Panc1 (cell line): ENCODE measurements around the gene LMOD1. TPM values are rescaled to one million over a fixed set of nuclear protein-coding genes. Genes with fewer than 3 reads are reported as not detected.

ENCODE experiments used
- ATAC-seq: fragments of 200-7000 bp; cut with Tn5 transposase; 2 replicates; pipeline ENCODE4 v1.9.1; 2020; ENCODE audit warnings: mild to moderate bottlenecking, moderate library complexity
- BruUV-seq: library from RNA; stranded (reverse); fragments of 400-500 nt; replicated peaks from 2 replicates; lab custom pipeline; 2021; lab: Mats Ljungman, UMichigan
- CTCF ChIA-PET: fragments of 300-600 bp; sonication (Branson Sonifier 250); formaldehyde crosslinking; loops from one replicate; lab custom pipeline; 2022; ENCODE audit warnings: antibody characterized with exemption; lab: Charles Lee
- POLR2A ChIA-PET: fragments of 300-600 bp; sonication (Branson Sonifier 250); formaldehyde crosslinking; loops from one replicate; lab custom pipeline; 2022; ENCODE audit warnings: antibody characterized with exemption; lab: Charles Lee
- DNase-seq: peaks from one replicate; pipeline ENCODE4 v3.0.0-alpha.2; 2010; ENCODE audit warnings: low read depth, low spot score
- H3K27ac ChIP-seq: 2 replicates; pipeline ENCODE4 v1.5.1; 2011; ENCODE audit warnings: mild to moderate bottlenecking, low read length, inconsistent platforms
- H3K27me3 ChIP-seq: fragments of 200-500 bp; sonication (Bioruptor generic); 2 replicates; pipeline ENCODE4 v1.6.0; 2014; ENCODE audit warnings: low read length, inconsistent platforms; ENCODE audit not compliant: control insufficient read depth, insufficient read depth
- H3K36me3 ChIP-seq: fragments of 200-500 bp; sonication (Bioruptor generic); 2 replicates; pipeline ENCODE4 v1.5.1; 2014; ENCODE audit warnings: inconsistent platforms, mild to moderate bottlenecking, low read length, moderate library complexity; ENCODE audit not compliant: control insufficient read depth, insufficient read depth
- H3K4me1 ChIP-seq: 2 replicates; pipeline ENCODE4 v1.5.1; 2011; ENCODE audit warnings: inconsistent platforms, mild to moderate bottlenecking, low read length, moderate library complexity; ENCODE audit not compliant: control insufficient read depth, insufficient read depth
- H3K4me3 ChIP-seq, 2 experiments: 2 replicates each; pipeline ENCODE4 v1.5.1; 2011 to 2012; ENCODE audit warnings: low read depth in 2 of 2, low read length in 2 of 2, mild to moderate bottlenecking in 2 of 2, inconsistent platforms in 1 of 2, moderate library complexity in 1 of 2
- H3K9me3 ChIP-seq: fragments of 200-500 bp; sonication (Bioruptor generic); 2 replicates; pipeline ENCODE4 v1.5.1; 2014; ENCODE audit warnings: low read depth, mild to moderate bottlenecking, inconsistent platforms, low read length, moderate library complexity; ENCODE audit not compliant: control insufficient read depth, insufficient read depth
- POLR2AphosphoS5 ChIP-seq: IDR thresholded peaks from 2 replicates; pipeline ENCODE4 v1.6.1; 2012; ENCODE audit warnings: mild to moderate bottlenecking, low read depth, low read length, moderate library complexity
- REST ChIP-seq, 2 experiments: IDR thresholded peaks; 2 replicates each; pipeline ENCODE4 v1.6.1; 2011 to 2012; ENCODE audit warnings: low read depth in 2 of 2, control low read depth in 1 of 2, low read length in 1 of 2, mild to moderate bottlenecking in 1 of 2, moderate library complexity in 1 of 2; ENCODE audit not compliant: insufficient read depth in 1 of 2
- SIN3A ChIP-seq: IDR thresholded peaks from 2 replicates; pipeline ENCODE4 v1.6.1; 2012; ENCODE audit warnings: low read depth, mild to moderate bottlenecking, low read length, moderate library complexity, borderline replicate concordance; ENCODE audit not compliant: insufficient read depth
- TCF7L2 ChIP-seq: IDR thresholded peaks from 2 replicates; pipeline ENCODE4 v1.6.1; 2011; ENCODE audit warnings: mild to moderate bottlenecking, low read depth, low read length, inconsistent platforms
- in situ Hi-C: cut with HindIII; loops from 2 replicates; pipeline ENCODE4 v1.10.0; 2016; ENCODE audit warnings: low sequenced_read_pairs, low pct_unique_long_range_greater_than_20kb
- intact Hi-C: fragments of 100-400 bp; cut with micrococcal nuclease; formaldehyde crosslinking; loops from one replicate; pipeline ENCODE4 v1.10.0; 2022; ENCODE audit not compliant: unreplicated experiment
- total RNA-seq: library from RNA; stranded (reverse); gene quantifications from one replicate; pipeline ENCODE4 v1.2.1, GENCODE V29; 2021; ENCODE audit not compliant: unreplicated experiment
- TF ChIP-seq, protein P1 (sequence below): fragments of 450-650 bp; IDR thresholded peaks from 2 replicates; pipeline ENCODE4 v1.5.1; 2017; ENCODE audit warnings: mild to moderate bottlenecking

LMOD1 gene
- total RNA-seq, 1 experiment from 2014 or later: 0.13 TPM

GRCh38 chr1:201928266-201928665, 18.1 kb downstream of the LMOD1 start:
- CTCF ChIA-PET: no interaction called here
- intact Hi-C loops: no loop called here
- Histone ChIP-seq H3K4me1 (no peaks in the 10 kb centered on the region), H3K27me3 (peaks cover 3% of the 10 kb centered on the region; the same call in 1 of the 2 replicates), H3K27ac (no peak overlapping the region), H3K4me3 (no peak overlapping the region), H3K9me3 (no peaks in the 10 kb centered on the region), H3K36me3 (no peaks in the 10 kb centered on the region)
- in situ Hi-C loops: no loop called here
- TF ChIP-seq, protein P1, sequence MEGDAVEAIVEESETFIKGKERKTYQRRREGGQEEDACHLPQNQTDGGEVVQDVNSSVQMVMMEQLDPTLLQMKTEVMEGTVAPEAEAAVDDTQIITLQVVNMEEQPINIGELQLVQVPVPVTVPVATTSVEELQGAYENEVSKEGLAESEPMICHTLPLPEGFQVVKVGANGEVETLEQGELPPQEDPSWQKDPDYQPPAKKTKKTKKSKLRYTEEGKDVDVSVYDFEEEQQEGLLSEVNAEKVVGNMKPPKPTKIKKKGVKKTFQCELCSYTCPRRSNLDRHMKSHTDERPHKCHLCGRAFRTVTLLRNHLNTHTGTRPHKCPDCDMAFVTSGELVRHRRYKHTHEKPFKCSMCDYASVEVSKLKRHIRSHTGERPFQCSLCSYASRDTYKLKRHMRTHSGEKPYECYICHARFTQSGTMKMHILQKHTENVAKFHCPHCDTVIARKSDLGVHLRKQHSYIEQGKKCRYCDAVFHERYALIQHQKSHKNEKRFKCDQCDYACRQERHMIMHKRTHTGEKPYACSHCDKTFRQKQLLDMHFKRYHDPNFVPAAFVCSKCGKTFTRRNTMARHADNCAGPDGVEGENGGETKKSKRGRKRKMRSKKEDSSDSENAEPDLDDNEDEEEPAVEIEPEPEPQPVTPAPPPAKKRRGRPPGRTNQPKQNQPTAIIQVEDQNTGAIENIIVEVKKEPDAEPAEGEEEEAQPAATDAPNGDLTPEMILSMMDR: no peak
- TF ChIP-seq REST (IDR thresholded peaks at IDR 0.05; ENCODE audit: insufficient read depth in 1 of 2, low read depth in 2 of 2, low read length in 1 of 2) (no peak), TCF7L2 (no peak), SIN3A (no peak), POLR2AphosphoS5 (no peak)
- ATAC-seq (no peak), DNase-seq (no peak)
- POLR2A ChIA-PET: no interaction called here
- no TSS peak for BruUV-seq

GRCh38 chr1:201925981-201926645, 20.2 kb downstream of the LMOD1 start:
- Histone ChIP-seq H3K27ac (no peak overlapping the region), H3K9me3 (no peaks in the 10 kb centered on the region), H3K27me3 (peaks cover 3% of the 10 kb centered on the region; the same call in 1 of the 2 replicates), H3K36me3 (no peaks in the 10 kb centered on the region), H3K4me1 (no peaks in the 10 kb centered on the region), H3K4me3 (no peak overlapping the region)
- CTCF ChIA-PET: no interaction called here
- in situ Hi-C loops (no loop called here), intact Hi-C loops (no loop called here)
- BruUV-seq: no TSS peak
- POLR2A ChIA-PET: interaction anchor here (0.6 kb wide), 1 partner anchor 14 kb away, joined by 6 read pairs; no protein-coding TSS in a partner anchor
- TF ChIP-seq POLR2AphosphoS5: no peak
- TF ChIP-seq SIN3A: no peak
- no peak for TF ChIP-seq TCF7L2
- TF ChIP-seq, protein P1: no peak
- TF ChIP-seq REST (IDR thresholded peaks at IDR 0.05; ENCODE audit: insufficient read depth in 1 of 2, low read depth in 2 of 2, low read length in 1 of 2): no peak
- DNase-seq: no peak
- no peak for ATAC-seq
